Measurements from ENCODE around the gene USP6NL.

Gene USP6NL

DNA sequence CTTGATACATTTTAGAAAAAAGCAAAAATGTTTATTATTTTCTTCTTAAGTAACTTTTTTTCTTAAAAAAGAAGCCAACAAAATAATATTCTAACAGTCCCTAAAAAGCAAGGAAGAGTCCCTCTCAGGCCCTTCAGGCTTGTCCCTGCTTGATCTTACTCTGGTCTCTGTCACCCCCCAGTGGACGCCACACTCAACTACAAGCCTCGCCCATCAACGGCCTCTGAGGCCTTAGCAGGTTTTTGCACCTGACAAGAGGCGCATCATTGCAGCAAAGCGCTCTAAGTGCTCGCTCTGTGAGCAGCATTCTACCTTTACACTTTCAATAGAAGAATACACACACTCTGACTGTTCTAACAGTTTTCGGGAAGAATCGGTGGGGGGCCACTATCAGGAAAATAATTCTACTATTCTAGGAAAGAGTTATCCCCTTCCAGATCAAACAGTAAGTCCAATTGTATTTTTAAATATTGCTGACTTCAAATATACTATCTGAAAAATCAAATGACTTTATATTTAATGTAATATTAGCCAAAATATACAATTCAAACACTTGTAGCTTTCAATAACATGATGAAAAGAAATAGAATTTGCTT is 139.2 kb downstream of the USP6NL start:
- DNase-seq = no peak

DNA sequence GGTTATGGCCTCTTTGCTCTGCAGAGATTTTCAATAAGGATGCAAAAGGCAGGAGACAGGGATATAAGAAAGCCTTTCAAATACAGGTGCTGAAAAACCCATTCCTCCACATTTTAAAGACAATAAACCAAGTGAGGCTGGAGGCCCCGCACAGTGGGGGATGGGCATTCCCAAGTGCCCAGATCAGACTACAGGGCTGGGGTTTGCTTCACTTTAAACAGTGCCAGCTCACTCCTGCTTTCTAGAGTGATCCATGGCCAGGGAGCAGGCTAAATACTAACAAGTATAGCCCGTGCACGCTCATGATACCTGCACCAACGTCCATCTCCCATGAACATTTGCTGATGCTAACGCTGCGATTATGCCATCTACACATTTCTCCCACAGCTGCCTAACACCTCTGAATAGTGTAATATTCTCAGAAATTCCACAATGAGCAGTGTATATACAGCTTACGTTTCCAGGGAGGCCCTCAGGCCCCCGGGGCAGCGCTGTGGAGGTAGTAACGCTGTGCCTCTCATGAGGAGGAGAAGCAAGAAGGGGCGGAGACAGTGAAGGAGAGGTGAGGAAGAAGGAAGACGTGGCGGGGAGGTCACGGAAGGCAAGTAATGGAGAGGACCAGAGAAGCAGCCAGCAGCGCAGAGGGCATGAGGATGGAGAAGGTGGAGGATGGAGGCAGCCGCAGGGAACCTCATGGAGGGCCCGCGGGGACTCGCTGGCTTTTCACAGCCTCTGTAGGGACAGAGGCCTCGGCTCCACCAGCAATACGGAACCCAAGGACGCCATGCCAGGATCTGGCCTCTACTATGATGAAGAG is 141.7 kb downstream of the USP6NL start:
- DNase-seq = no peak

DNA sequence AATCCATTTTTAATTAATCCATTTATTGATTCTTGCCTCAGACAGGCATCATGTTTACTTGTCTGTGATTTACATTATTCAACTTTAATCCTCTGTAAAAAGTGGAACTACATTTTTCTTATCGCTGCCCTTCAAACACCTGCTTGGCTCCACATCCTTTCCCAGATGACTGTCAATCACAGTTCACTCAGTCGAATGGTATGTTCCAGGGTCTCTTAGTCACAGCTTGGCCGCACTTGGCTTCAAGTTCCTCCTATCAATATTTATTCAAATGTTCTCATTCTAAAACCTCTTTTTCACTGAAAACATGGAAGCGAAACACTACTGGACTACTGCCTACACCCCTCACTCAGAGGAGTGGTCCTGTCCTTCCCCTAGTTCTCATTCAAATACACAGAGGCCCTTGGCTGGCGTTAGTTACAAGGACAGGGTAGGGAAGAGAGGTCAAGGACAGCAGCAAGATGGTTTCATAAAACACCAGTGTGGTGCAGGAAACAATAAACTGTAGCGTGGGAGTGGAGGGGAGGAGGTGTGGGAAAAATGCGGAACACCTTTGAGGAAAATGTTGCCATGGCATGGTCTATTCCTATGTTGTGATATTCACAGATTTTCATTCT is 143.2 kb downstream of the USP6NL start:
- DNase-seq = no peak

DNA sequence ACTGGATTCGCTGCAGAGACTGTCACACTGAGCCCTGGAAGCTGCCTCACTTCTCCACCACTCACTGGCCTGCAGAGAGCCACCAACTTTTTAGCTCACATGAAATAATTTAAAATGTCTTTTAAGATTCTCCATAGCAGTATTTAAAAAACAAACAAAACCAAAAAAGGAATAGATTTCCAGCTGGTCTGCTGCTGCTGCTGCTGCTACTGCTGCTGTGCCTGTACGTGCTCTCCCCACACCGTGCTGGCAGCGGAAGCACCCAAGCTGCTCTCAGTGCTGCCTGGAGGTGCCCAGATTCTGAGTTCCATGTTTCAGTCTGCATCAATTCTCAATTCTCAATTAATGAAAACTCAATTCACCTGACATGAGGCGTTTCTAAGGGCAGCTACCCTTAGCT is 146.0 kb downstream of the USP6NL start:
- no peak for DNase-seq

DNA sequence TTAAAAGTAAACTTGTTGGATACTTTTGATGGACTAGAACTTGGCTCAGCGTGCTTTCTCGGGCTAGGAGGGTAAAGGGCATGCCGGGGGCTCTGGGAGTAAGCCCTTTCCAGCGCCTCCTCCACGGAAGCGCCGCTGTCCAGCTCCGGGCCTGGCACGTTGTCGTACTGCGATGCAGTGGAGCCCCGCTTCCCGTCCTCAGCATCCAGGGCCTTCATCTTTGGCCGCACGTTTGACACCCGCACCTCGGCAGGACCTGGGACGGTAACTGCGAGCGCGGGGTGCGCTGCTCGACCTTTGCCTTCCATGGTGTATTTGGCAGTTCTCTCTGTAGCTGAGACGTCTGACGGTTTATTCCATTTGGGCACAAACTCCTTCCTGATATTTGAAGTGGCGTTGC is 148.3 kb downstream of the USP6NL start:
- no peak for DNase-seq

DNA sequence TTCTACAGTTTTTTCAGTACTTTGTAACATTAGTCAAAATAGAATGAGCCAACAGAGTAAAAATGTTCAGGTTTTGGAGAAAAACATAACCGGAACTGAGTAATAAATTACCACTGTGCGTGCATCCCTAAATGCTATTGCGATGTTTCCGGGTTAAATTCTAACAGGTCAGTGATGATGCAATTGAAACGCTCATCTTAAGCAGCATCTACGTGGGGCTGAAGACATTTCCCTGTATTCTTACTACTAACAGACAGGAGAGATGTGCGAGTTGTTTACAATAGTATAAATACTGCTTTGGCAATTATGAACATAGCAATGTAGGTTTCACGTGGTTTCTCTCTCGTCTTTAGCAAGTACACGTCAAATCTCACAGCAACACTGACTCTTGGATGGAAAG is 149.4 kb downstream of the USP6NL start:
- no peak for DNase-seq

DNA sequence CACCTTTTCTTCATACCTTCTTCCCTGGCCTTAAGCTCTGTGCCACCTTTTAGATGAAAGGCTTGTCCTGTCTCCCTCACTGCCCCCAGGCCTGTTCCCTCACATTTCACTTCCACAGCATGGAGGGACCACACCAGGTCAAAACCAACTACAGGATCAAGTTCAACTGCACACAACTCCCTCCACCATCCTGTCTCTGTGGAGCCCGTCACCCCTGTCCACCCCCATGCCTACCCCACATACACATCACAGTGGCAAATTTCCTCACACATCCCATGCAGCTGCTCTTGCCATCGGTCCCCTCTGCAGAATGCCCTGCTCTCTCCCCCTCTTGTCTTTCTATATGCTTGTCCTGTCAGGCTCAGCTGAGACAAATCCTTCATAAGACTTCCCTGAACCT is 154.1 kb downstream of the USP6NL start:
- DNase-seq = no peak

DNA sequence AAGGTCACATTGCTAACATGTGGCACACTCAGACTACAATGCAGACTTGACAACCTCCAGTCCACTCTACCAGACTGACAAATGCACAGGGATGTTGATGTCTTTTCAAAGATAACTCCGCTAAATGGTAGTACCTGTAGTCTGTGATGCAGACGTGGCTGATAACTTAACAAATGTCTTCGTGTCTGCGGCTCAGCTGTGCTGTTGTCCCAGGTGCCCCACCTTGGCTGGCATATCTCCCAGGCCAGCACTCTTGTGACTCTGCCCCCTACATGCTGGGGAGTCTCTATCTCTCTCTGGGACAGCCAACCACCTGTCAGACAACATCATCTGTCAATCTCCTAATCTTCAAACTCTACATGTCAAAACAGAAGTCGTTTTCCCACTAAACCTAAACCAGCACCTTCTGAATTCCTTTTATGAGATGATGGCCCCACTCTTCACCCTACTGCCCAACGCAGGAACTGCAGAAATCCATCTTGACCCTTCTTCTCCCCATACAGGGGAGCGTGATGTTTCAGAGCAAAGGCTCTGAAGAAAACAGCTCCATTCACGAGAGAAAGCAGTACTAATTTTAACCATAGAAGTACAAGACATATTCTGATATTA is 156.4 kb downstream of the USP6NL start:
- no peak for DNase-seq

DNA sequence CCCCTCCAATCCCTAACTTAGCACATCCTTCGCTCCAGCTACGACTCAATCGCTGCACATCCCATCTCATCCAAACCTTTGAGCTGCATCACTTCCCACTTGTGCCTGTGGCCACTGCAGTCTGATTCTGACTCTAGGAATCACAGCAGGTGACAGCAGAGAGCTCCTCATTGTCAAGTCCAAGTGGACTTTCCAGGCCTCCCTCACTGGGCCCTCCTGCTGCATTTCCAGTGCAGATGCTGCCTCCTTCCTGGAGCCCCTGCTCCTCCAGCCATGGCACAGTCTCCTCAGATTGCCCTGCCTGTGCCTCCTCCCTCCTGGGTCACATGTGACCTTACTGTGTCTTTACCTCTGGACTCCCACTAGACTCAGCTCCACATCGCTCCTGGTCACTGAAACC is 157.3 kb downstream of the USP6NL start:
- no peak for DNase-seq

DNA sequence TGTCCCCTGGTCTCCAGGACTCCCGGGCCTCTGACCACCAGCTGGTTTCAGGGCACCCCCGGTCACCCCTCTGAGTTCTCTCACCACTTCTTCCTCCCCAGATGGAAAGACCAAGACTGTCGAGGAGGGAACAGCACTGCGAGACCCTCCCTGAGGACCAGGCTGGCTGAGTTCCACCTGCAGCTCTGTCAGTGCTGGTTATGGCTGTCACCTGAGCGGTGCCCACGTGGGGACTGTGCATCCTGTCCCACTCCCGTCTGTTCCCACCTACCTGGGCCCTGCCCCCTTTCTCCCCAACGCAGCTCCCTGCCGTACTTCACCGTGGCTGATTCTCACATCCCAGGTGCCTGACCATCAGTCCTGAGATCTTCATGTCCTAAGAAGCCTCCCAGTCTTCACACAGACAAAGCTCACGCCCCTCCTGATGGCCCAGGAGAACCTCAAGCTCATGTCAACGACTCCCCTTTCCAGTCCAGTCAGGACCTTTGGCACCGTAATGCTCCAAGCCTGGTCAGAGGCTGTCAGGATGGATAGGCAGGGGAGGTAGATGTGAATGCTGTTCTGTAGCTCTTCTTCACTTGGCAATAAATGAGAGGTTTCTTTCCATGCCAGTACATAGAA is 159.7 kb downstream of the USP6NL start:
- DNase-seq = no peak

DNA sequence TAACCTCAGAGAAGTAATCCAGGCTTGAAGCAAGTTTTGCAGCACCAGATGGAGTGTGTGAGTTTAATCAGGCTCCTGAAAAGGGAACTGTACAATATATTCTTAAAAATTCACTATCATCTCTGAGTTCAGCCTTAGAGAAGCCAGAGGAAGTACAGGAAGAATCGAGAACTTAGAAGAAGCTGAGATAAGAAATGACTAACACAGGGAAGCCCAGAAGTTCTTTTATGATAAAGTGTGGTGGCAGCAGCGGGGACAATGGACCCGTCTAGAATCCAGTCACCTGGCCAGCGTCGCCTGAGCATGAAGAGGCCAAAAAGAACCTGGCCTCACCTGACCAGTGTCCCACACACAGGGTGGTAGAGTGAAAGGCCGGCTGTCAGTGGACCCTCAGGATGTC is 161.0 kb downstream of the USP6NL start:
- no peak for DNase-seq

DNA sequence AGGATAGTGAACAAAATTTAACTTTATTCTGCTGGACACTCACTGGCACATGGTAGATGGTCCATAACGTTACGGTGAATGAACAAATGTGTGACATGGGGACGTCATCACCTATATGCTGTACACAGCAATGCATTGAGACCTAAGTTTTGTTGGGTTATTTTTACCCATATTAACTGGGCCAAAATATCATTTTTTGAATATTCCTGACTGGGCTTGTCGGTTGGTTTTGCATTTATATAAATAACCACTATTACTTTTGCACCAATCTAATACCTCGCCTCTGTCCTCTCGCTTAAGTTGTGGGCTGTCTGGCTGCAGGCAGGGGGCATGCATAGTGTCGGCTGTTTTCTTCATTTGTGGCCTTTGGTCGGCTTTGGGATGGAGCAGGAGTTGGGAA is 161.7 kb downstream of the USP6NL start:
- no peak for DNase-seq

DNA sequence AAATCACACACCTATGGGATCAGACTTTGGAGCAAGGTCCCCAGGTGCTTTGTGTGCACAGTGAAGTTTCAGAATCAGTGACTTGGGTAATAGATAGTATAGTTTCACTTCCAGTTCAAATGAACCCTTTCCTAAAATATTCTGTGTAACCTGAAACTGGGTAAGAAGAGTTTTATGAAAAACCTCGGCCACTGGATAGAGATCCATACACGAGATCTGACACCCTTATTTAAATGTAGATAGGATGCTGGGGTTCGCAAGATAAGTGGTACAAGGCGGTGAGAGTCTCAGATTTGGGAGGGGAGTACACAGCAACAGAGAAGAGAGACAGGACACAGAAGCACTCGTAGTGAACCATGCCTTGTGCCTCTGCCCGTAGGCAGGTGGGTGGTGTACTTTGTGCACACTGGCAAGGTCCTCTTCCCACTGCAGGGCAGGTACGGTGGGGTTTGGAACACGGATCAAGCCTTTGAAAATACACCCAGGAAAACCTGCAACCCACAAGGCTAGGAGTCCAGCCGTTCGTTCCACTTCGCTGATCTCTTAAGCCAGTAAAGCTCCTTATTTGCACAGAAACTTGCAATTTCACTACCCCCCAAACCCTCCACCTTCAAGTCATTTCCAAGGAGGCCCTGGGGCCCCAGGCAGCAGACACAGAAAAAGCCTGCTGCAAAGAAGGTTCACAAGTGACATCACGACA is 162.8 kb downstream of the USP6NL start:
- no peak for DNase-seq

DNA sequence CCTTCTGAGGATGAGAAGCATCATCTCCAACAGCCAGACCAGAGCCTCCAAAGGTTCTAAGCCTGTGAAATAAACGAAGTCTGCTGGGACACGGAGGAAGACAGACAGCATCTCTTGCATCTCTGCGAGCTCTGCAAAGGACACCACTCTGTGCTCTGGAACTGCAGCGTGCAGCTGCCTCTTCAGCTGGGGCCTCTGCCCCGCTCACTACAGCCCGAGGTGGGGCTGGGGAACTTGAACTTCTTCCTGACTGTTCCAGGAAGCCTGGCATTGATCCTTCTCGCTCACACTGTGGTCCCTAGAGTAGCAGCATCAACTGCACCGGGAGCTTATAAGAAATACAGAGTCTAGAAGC is 163.3 kb downstream of the USP6NL start:
- no peak for DNase-seq

DNA sequence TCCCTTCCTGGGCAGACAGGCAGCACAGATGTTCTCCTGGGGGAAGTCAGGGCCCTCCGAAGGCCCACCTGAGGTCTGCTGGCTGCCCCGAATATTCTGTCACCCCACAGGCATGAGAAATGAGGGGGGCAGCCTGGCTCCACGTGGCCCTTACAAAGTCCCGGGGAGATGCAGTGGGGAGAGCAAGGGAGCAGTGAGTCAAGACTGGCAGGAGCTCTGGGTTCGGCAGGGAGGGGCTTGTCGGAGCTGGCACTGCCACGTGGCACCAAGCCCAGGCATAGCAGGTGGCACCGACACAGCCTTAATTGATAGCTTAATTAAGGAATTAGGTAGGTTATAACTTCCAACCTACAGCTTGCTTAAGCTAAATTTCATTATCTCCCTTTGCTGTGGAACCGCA is 163.9 kb downstream of the USP6NL start:
- no peak for DNase-seq

DNA sequence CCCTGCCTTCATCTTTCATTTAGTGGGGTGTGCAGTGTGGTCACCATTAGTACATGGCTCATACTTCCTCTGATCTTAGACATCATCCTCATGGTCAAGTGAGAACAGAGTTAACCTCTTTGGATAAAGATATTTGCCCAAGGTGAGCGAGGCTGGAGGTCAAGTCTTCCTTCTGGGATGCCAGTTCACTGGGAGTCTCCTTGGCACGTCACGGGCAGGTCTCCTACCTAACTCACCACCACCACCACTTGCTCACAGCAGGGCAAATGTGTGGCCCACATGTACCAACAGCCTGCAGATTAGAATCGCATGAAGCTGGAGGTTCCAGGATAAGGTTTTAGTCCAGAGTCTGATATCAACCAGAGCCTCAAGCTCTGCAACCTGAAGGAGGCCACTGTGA is 164.6 kb downstream of the USP6NL start:
- DNase-seq = no peak

DNA sequence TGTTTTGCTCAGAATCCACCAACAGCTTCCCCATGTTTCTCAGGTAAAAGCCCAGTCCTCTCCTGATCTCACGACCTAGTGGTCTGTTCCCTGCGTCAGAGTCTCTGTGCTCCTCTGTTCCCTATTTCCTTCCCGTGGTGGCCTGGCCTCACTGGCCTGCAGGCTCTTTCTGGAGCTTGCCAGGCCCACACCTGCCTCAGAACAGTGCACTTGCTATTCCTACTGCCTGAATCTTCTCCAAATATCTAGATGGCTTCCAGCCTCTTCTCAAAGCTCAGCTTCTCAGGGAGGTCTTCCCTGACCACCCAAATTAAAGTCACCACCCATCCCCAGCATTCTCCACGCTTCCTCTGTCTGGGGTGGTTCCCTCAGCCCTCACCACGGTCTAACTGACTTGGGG is 165.3 kb downstream of the USP6NL start:
- no peak for DNase-seq

DNA sequence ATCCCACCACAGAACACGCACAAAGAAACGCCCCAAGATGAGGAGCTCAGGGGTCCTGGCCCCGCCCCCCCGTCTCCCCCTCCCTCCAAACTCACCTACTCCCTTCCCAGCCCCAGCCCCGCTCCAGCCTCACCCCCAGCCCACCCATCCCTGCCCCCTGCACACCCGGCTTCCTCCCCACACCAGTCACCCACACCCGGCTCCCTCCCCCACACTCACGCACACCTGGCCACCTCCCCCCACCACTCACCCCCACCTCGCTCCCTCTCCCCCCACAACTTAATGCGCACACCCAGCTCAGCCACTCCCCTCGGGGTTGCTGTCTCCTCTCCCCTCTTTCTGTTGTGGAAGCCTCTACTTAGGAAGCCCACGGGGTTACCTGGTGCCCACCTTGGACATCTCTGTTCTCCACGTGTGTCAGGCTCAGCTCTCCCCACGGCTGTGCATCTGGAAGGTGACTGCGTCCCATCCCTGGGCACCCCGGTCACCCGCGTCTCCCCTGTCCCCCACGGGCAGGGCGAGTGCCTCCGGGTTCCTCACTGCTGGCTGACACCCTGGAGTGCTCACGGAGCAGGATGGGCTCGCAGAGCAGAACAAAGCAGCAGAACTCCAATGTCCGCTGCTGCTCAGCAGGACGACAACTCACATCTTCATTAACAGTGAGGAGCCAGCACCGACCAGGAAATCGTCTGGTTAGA is 166.8 kb downstream of the USP6NL start:
- no peak for DNase-seq

DNA sequence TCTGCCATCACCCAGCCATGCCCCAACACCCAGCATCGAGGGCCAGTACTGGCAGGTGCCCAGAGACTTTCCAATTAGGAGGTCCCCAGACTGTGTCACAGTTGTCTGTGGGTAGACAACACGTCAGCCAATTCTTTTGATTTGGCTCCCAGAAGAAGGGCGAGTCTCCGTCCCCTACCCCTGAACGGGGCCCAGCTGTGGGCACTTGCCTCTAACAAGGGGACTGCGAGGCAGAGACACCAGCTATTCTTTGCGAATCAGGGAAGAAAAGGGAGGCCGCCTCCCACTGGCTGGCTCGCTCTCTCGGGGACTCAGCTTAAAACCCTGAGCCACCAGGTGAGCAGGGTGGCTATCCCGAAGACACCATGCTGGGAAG is 167.3 kb downstream of the USP6NL start:
- no peak for DNase-seq

DNA sequence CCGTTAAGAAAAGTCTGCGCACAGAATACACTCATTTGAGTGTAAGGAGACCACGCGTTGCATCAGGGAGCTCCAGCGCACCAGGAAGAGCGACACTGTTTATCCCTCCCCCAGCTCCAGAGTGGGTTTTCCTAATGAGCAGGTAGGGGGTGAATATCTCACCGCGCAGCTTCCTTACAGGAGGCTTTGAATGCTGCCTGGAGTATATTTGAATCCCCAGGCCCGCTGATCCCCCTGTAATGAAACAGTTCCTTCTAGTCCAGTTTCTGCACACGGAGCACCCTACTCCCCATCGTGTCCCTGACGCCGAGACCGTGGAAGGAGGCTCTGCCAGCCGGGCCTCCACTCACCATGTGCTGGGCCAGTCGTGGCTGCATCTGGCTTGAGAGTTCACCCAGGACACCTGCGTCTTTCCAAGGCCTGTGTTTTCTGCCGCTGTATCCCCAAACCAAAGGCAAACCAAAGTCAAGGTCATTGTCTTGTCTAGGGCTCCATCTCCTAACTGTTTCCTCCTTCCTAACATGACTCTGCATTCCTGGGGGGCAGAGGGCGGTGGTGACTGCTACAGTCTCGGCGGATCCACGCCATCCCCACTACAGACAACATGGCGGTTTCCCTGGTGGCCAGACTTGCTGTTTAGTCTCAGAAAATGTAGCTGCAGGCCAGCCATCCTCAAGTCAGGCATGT is 167.8 kb downstream of the USP6NL start:
- no peak for DNase-seq

DNA sequence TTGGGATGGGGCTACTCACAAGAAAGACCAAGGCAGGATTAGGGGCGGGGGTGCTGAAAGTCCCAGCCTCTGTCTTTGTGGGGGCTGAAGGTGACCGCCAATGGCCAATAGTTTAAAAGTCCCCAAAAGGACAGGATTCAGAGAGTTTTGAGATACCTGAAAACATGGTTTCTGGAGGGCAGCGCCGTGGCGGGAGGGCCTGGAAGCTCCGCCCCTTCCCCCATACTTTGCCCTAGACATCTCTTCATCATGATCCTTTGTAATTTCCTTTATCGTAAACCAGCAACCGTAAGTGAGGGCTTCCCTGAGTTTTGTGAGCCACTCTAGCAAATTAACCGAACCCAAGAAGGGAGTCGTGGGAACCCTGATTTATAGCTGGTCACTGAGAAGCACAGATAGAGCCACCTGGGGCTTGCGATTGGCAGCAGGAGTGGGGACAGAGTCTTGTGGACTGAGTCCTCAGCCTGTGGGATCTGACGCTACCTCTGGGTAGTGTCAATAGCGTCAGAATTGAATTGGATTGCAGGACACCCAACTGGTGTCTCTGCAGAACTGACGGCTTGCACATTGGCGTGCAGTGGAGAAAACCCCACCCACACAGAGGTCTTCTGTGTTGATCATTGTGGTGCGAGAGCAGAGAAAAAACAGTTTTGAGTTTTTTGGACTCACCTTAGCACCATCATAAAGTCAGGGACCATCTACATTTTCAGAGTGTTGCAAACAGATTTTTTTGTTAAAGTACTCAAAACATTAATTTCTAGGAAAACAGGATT is 169.3 kb downstream of the USP6NL start:
- DNase-seq = no peak
